A204.1 (cell line): ENCODE data around the gene RAB10.

Experiments
- FAIRE-seq: peaks from 2 replicates; lab custom pipeline; 2012; peaks lifted over from hg19 to GRCh38; lab: Jason Lieb, UNC

Gene RAB10

DNA sequence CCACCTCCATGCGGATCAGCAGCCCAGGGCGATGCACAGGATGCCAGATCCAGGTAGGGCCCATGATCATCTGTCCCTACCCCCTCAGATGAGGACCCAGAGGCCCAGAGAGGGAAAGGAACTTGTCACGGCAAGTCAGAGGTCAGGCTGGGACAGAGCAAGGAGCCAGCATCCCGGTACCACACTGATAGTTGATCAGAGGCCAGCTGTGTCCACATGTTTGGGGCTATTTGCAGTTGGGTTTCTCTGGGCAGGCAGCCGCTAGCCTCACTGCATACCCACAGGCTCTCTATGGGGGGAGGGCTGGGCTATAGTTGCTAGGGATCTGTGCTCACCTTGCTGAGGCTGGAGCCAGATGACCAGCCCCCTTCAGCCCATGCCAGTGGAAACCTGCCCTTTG, 148.6 kb downstream of the RAB10 start:
- FAIRE-seq: no peak

DNA sequence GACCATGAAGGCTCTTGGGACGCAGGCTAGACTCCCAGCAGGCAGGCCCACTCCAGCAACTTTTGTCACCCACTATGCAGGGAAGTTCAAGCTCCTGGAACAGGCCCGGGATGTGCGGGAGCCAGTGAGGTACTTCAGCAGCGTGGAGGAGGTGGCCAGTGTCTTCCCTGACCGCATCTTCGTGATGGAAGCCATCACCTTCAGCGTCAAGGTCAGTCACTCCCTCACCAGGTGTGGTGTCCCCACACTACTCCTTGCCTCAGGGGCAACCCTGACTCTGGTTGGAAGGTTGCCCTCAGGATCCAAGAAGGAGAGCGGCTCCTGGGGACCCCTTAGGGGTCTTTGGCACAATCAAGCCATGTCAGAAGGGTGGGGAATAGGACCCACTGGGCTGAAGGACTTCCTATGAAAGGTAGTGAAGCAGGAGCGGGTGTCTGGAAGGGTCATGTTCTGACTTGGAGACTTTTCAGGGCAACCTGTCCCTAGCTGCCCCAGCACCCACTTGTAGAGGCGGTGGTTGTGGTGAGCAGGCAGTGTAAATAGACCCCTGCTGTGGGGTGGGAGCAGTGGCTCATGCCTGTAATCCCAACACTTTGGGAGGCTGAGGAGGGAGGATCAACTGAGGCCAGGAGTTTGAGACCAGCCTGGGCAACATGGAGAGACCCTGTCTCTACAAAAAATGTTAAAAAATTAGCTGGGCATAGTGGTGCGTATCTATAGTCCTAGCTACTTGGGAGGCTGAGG, 149.2 kb downstream of the RAB10 start:
- FAIRE-seq: no peak

DNA sequence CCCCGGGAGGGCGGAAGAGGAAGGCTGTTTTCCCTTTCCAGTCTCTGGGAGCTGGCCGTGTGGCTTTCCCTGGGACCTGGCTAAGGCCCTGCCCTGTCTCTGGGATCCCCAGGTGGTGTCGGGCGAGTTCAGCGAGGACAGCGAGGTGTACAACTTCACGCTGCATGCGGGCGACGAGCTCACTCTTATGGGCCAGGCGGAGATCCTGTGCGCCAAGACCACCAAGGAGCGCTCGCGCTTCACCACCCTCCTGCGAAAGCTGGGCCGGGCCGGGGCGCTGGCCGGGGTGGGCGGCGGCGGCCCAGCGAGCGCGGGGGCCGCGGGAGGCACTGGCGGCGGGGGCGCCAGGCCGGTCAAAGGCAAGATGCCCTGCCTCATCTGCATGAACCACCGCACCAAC, 150.2 kb downstream of the RAB10 start:
- FAIRE-seq: no peak

DNA sequence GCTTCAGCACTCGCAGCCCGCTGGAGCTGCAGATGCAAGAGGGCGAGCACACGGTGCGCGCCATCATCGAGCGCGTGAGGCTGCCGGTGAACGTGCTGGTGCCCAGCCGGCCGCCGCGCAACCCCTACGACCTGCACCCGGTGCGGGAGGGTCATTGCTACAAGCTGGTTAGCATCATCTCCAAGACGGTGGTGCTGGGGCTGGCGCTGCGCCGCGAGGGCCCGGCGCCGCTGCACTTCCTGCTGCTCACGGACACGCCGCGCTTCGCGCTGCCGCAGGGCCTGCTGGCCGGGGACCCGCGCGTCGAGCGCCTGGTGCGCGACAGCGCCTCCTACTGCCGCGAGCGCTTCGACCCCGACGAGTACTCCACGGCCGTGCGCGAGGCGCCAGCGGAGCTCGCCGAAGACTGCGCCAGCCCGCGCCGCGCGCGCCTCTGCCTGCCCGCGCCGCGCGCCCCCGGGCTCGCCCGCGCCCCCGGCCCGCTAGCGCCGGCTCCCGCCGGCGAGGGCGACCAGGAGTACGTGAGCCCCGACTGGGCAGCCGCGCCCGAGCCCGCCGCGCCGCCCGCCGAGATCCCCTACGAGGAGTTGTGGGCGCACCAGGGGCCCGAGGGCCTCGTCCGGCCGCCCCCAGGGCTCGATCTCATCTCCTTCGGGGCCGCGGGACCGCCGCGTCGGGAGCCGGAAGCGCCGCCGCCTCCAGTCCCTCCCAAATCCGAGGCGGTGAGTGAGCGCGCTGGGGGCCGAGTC, 150.8 kb downstream of the RAB10 start:
- FAIRE-seq: no peak

DNA sequence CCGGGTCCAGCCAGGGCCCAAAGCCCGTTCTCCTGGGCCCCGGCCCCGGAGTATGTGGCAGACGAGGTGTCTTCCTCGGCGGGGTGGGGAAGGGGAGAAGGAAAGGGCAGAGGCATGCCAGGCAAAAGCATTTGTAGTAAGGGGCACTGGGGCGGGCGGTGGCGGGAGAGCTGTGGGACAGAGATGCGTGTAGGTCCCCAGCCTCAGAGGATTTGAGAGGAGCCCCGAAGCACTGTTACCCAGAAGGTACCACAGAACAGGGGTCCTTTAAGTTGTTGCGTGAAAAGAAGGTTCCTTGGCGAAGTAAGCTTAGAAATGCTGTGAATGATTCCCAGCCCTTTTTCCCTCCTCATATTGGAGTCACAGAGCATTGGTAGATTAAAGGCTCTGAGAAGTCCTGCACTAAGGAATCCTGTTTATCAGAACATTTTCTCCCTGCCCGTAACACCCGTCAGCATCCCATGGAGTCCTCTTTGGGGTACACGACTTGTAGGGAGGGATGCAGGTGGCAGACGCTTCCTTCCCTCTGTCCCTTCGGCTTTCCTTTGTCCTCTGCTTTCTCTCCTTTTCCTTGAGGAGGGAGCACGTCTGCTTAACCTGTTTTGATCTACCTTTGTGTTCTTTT, 151.5 kb downstream of the RAB10 start:
- no peak for FAIRE-seq

DNA sequence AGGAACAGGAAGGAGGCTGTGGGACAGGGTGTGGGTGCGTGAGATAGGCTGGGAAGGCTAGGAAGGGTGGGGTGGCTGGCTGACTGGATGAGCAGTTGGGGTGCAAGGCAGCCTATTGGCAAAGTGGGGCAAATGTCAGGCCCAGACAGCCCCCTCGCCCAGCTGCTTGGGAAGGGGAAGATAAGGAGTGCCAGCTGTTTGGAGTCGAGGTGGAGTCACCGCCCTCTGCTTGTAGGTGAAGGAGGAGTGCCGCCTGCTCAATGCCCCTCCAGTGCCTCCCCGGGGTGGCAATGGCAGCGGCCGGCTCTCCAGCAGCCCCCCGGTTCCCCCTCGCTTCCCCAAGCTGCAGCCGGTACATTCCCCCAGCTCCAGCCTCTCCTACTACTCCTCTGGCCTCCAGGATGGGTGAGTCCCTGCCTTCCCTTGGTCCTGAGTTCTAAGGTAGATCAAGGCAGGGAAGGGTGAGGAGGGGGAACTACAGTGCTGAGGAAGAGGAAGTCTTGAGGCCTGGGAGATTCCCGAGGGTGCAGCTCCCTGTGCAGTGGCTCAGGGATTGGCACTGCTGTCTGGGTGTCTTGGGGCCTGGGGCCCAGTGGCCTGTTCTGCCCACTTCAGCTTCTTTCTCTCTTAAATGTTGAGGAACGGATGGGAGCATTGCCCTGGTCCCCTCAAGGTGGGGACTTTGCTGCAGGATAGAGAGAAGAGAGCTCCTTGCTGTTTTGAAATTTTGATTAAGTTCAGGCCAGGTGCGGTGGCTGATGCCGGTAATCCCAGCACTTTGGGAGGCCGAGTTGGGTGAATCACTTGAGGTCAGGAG, 152.3 kb downstream of the RAB10 start:
- FAIRE-seq: no peak
